Kidney glomerular epithelial cell (primary cell): Measurements from ENCODE around the gene IFI27.
"Not testable (repeated sequence)": the region's sequence is repeated elsewhere in the genome, so short reads cannot be mapped to it uniquely, and the experiment has no call there.

Experiments
- DNase-seq: peaks from one replicate; lab custom pipeline; 2025; lab: John Stamatoyannopoulos, UW

The IFI27 gene

DNA sequence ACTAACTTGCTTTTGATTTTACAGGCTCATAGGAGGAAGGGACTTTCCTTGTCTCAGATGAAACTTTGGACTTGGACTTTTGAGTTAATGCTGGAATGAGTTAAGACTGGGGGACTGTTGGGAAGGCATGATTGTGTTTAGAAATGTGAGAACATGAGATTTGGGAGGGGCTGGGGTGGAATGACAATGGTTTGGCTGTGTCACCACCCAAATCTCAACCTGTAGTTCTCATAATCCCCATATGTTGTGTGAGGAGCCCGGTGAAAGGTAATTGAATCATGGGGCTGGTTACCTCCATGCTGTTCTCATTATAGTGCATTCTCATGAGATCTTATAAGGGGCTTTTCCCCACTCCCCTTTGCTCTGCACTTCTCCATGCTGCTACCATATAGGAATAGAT is 45.6 kb downstream of the IFI27 start:
- DNase-seq = not testable (repeated sequence)

DNA sequence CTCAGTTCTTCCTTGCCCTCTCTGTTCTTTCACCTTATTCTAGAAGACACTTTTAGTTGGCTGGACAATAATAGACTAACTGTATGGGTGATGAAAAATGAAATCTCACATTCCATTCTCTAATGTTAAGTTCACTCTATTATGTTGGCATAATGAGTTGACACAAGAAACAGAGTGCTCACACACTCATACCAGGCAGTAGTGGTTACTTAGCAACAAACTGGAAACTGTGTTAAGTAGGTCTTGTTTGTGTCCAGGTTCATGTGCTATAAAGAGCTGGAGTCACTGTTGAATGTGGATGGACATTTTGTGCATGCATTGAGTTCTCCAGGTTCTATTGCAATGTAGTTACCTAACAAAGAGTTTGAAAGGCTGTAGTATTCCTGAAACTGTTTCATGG is 46.7 kb downstream of the IFI27 start:
- DNase-seq = no peak

DNA sequence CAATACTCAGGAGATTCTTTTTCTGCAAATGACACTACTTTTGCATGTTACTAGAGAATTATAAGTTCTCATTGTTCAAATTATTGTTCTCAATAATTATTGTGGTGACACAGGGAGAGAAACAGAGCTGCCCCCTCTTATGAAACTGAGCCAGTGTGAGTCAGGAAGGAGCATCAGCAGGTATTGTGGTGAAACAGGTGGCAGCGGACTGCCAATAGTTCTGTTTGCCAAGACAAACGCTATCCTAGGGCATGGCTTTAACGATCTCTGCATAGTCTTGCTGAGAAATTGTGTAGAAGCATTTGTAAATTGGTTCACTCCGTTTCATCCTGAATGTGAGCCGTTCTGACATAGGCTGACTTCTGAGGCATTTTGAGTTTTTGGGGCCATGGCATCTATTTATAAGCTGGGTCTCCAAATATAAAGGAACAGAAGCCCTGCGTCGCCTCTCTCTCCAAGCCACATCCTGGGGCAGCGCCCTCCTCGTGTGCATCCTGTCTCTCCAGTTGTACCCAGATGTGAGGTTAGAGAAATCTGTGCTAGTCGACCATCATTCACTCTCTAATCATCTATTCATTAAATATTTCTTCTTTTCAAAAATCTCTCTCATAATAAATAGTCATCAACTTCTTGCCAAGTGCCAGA is 47.8 kb downstream of the IFI27 start:
- DNase-seq = no peak

DNA sequence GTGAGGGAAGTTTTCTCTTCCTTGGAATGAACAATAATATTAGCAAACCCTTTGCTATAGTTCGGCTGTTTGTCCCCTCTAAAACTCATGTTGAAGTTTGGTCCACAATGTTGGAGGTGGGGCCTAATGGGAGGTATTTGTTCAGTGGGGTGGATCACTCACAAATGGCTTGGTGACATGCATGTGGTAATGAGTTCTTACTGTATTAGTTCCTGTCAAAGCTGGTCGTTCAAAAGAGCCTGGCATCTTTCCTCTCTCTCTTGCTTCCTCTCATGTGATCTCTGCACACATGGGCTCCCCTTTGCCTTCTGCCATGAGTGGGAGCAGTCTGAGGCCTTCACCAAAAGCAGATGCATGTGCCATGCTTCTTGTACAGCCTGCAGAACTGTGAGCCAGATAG is 50.5 kb downstream of the IFI27 start:
- no peak for DNase-seq

DNA sequence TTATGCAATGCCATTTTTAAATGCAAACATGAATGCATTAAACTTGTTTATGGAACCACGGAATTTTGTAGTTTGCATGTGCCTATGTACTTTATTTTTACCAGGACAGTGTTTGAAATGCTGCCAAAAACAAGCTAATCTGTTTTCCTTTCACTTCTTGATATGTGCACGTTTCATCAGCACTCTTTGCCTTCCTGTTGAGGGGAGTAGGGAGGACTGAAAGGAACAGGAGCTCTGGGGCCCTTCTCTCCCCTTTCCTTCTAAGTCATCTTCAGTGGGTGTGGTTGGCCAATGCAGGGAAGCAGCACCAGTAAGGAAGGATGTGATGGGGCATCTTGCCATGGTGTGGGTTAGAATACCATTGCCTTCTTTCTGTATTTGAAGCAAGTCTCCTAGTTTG is 51.4 kb downstream of the IFI27 start:
- no peak for DNase-seq

DNA sequence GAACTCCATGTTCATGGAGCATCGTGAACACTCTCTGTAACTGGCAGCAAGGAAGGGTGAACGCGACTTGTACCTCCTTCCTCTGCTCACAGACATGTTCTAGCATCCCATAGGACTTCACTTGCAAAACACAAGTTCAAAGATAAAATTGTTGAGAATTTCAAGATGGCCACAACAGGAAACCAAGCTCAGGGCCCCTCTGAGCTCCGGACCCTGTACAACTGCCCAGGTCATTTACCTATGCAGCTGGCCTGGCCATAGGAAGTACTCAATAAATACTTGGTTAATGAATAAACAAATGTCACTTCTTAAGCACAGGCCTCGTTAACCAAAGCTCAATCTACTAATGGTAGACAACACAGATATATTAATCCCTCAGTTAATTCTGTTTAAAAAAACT is 51.9 kb downstream of the IFI27 start:
- no peak for DNase-seq

DNA sequence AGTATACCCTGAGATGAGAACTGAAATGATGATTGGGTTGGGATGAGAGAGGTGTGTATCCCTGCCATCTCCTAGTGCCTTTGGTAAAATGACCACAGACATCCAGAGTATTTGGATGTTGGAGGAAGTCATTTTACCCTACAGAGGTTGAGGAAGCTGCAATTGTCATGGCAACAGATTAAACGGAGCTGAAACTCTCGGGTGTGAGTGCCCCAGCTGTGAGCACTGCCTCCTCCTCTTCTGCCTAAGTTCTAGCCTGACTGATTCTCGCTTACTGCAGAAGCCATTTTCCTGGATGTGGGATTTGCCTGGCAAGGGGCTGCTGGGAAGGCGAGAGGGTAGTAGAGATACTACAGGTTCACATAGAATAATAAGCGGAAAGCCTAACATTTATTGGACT is 53.3 kb downstream of the IFI27 start:
- no peak for DNase-seq

DNA sequence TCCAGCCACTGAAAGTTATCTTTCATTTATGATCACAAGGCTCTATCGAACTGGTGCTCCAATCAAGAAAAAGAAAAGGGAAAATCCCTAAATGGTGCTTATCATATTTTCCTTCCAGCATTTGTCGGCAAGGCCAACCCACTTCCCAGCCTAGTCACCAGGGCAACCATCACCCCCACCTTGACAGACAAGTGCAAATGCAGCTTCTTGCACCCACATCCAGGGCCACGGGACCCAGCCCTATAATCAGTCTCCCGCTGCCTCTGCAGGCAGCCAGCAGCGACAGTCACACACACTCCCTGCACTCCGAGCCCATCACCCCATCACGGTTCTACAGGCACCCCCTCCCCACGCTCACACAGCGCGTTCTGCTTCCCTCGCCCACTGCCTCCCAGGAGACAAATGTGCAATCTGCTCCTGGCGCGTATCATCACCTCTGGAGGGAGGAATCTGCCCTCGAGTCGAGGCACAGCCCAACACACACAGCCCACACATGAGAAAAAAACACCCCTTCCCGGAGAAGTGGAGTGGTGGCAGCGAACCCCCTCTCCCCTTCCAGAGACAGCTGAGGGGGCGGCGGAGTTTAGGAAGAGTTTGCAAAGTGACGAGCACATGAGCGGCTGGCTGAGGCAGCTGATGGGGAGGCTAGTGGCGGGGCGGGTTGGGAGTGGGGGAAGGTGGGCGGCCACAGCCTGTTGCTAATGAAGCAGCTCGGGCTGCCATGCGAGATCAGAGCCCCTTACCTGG is 54.3 kb downstream of the IFI27 start:
- no peak for DNase-seq

DNA sequence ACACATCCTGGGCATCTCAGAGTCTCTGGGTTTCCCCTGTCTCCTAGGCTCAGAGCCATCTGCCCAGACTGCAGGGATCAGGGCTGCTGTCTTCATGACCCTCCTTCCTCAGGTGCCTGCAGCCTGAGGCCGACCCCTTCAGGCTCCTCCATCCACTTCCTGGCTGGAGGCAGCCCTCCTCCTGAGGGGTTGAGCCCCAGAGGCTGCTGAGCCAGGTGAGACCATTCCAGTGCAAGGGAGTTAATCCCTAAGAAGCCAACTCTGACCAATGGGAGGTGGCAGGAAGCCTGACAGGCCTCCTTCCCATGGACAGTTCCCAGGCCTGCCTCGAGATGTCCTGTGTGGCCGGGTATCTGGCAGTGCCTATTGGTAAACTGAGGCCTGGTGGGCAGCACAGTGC is 55.2 kb downstream of the IFI27 start:
- DNase-seq = no peak
